WERI-Rb-1 (cell line): Measurements from ENCODE around the gene ELF1.

Experiments used
- DNase-seq: peaks from one replicate; pipeline ENCODE4 v3.0.0-alpha.2; 2020
- H3K27ac ChIP-seq: fragments of 250-450 bp; sonication (Bioruptor Pico); 2 replicates; pipeline ENCODE4 v1.5.1; 2020; ENCODE audit warnings: mild to moderate bottlenecking, moderate library complexity
- H3K27me3 ChIP-seq: fragments of 250-450 bp; sonication (Bioruptor Pico); 2 replicates; pipeline ENCODE4 v1.5.1; 2021; ENCODE audit warnings: mild to moderate bottlenecking, low read depth, moderate library complexity; ENCODE audit not compliant: insufficient read depth, severe bottlenecking
- H3K36me3 ChIP-seq: fragments of 250-450 bp; sonication (Bioruptor Pico); 2 replicates; pipeline ENCODE4 v1.5.1; 2020; ENCODE audit warnings: mild to moderate bottlenecking, moderate library complexity
- H3K4me3 ChIP-seq: 2 replicates; pipeline ENCODE4 v1.5.1; 2011; ENCODE audit warnings: low read depth, mild to moderate bottlenecking, control low read depth, low read length
- H3K9me3 ChIP-seq: fragments of 250-450 bp; sonication (Bioruptor Pico); 2 replicates; pipeline ENCODE4 v1.5.1; 2021; ENCODE audit warnings: mild to moderate bottlenecking, moderate library complexity; ENCODE audit not compliant: severe bottlenecking
- TF ChIP-seq, protein P1 (sequence below): IDR thresholded peaks from 2 replicates; pipeline ENCODE4 v1.5.1; 2011; ENCODE audit warnings: low read depth, mild to moderate bottlenecking, control low read depth, inconsistent platforms, low read length

The ELF1 gene

DNA sequence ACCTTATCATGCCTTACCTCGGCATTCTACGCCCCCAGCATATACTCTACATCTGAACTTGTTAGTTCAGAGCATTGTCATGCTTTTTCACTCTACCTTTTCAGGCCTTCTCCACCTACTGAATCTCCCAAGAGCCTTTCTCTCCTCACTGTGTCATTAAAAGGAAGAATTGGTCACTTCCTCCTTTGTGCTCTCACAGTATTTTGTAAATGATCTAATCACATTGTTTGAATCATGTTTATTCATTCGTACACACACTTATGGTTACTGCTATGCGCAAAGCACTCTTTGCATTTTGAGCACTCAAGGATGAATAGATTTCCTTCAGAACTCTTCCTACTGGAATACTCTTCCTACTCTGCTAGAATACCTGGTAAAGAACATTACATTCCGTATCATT, 15.8 kb upstream of the ELF1 start:
- H3K36me3 ChIP-seq: no peaks in the 10 kb centered on the region

DNA sequence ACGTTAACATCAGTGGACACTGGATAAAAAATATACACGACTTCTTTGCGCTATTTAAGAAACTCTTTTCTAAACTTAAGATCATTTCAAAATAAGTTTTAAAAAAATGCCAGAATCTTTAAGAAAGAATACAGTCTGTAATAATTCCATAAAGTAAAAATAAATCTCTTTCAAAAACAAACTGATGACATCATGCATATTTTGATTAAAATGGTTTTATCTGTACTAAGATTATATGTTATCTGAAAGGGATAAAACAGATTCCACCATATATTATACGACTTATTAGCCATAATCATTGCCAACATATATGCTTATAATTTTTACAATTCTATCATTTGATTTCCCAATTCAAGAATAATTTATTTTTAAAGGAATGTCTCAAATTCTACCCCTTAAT, 15.3 kb upstream of the ELF1 start:
- no peaks in the 10 kb centered on the region for H3K9me3 ChIP-seq
- no peak overlapping the region for H3K4me3 ChIP-seq
- H3K36me3 ChIP-seq: no peaks in the 10 kb centered on the region
- no peaks in the 10 kb centered on the region for H3K27me3 ChIP-seq
- no peak overlapping the region for H3K27ac ChIP-seq
- no peak for DNase-seq
- TF ChIP-seq, protein P1, sequence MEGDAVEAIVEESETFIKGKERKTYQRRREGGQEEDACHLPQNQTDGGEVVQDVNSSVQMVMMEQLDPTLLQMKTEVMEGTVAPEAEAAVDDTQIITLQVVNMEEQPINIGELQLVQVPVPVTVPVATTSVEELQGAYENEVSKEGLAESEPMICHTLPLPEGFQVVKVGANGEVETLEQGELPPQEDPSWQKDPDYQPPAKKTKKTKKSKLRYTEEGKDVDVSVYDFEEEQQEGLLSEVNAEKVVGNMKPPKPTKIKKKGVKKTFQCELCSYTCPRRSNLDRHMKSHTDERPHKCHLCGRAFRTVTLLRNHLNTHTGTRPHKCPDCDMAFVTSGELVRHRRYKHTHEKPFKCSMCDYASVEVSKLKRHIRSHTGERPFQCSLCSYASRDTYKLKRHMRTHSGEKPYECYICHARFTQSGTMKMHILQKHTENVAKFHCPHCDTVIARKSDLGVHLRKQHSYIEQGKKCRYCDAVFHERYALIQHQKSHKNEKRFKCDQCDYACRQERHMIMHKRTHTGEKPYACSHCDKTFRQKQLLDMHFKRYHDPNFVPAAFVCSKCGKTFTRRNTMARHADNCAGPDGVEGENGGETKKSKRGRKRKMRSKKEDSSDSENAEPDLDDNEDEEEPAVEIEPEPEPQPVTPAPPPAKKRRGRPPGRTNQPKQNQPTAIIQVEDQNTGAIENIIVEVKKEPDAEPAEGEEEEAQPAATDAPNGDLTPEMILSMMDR: no peak

More for the DNA sequence above, 15.8 kb upstream of the ELF1 start:
- no peak overlapping the region for H3K27ac ChIP-seq
- no peak for DNase-seq
- H3K27me3 ChIP-seq: no peaks in the 10 kb centered on the region
- H3K9me3 ChIP-seq: no peaks in the 10 kb centered on the region
- TF ChIP-seq, protein P1: no peak
- no peak overlapping the region for H3K4me3 ChIP-seq

GRCh38 chr13:41032691-41033376, 13.7 kb upstream of the ELF1 start:
- no peaks in the 10 kb centered on the region for H3K9me3 ChIP-seq
- DNase-seq: no peak
- H3K27ac ChIP-seq: no peak overlapping the region
- H3K27me3 ChIP-seq: no peaks in the 10 kb centered on the region
- TF ChIP-seq, protein P1: no peak
- H3K36me3 ChIP-seq: no peaks in the 10 kb centered on the region
- no peak overlapping the region for H3K4me3 ChIP-seq

DNA sequence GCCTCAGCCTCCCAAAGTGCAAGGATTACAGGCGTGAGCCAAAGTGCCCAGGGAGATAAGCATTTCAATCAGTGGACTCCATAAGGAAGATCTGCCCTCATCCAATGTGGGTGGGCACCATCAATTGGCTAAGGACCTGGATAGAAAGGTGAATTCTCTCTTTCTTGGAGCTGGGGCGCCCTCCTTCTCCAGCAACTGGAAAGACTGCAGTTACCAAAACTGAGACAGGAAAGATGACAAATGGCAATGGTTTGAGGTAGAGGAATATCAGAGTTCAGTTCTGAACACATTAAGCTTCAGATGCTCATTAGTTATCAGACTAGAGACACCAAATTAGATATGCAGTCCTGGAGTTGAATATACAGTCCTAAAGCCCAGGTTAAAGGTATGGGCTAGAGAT, 10.5 kb upstream of the ELF1 start:
- no peak overlapping the region for H3K4me3 ChIP-seq
- H3K9me3 ChIP-seq: no peaks in the 10 kb centered on the region
- H3K36me3 ChIP-seq: no peaks in the 10 kb centered on the region
- H3K27ac ChIP-seq: no peak overlapping the region
- no peaks in the 10 kb centered on the region for H3K27me3 ChIP-seq
- TF ChIP-seq, protein P1: no peak
- DNase-seq: no peak

GRCh38 chr13:41028051-41028450, 8.9 kb upstream of the ELF1 start:
- Histone ChIP-seq H3K4me3 (no peak overlapping the region), H3K9me3 (no peaks in the 10 kb centered on the region), H3K36me3 (no peaks in the 10 kb centered on the region), H3K27ac (no peak overlapping the region), H3K27me3 (no peaks in the 10 kb centered on the region)
- DNase-seq: no peak
- TF ChIP-seq, protein P1: no peak

GRCh38 chr13:41026788-41027187, 7.7 kb upstream of the ELF1 start:
- Histone ChIP-seq H3K9me3 (no peaks in the 10 kb centered on the region), H3K4me3 (no peak overlapping the region)
- DNase-seq: no peak

More at GRCh38 chr13:41026788-41027187, 7.7 kb upstream of the ELF1 start:
- TF ChIP-seq, protein P1: no peak
- Histone ChIP-seq H3K27ac (no peak overlapping the region), H3K27me3 (no peaks in the 10 kb centered on the region), H3K36me3 (no peaks in the 10 kb centered on the region)
